ENCODE measurements around the gene INPP5J.

- TF ChIP-seq GATA2 (IDR thresholded peaks at IDR 0.05; ENCODE audit: low read depth, low read length) (no peak), GATA3 (IDR thresholded peaks at IDR 0.05; ENCODE audit: low read depth, low read length) (no peak)
These were observed 24.1 kb upstream of the INPP5J start for GRCh38 chr22:31098632-31099110.

Measured in SH-SY5Y (cell line).